ENCODE measurements around the gene LHFPL6. TPM values are rescaled to one million over a fixed set of nuclear protein-coding genes. Genes with fewer than 3 reads are reported as not detected.

LHFPL6 gene
- total and polyA plus RNA-seq, 2 experiments from 2014 or later = 7.8 to 9.5 TPM

DNA sequence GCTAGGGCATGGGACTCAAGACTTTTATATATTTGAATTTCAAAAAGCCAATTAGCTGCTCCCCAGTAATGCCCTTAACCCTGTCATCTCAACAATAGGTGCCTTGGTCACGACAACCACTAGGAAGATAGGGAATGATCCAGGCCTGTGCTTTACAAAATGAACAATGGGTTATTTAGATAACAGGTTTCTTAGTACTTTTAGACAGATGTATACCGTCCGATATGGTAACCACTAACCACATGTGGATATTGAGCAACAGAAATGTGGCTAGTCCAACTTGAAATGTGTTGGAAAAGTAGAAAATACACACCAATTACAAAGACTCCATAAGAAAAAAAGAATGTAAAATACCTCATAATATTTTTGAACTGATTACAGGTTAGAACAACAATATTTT, 201.2 kb downstream of the LHFPL6 start:
- Histone ChIP-seq H2AFZ (no peak overlapping the region), H3K27me3 (ENCODE audit: insufficient read depth) (peaks cover 17% of the 10 kb centered on the region), H3F3A (replicated peaks; ENCODE audit: low read depth) (no peaks in the 10 kb centered on the region), H3K9me2 (ENCODE audit: insufficient read depth) (no peaks in the 10 kb centered on the region), H3K4me3 (no peak overlapping the region), H3K4me2 (no peak overlapping the region), H3K27ac (ENCODE audit: low read depth) (no peak overlapping the region), H4K20me1 (replicated peaks; ENCODE audit: insufficient read depth) (no peaks in the 10 kb centered on the region), H3K36me3 (ENCODE audit: insufficient read depth) (no peaks in the 10 kb centered on the region), H3K4me1 (ENCODE audit: insufficient read depth) (peaks cover 25% of the 10 kb centered on the region), H3K79me2 (replicated peaks; ENCODE audit: insufficient read depth) (no peaks in the 10 kb centered on the region)
- H3K27ac Mint-ChIP-seq = no peak overlapping the region
- no peak for TF ChIP-seq EZH2 (IDR thresholded peaks at IDR 0.05; ENCODE audit: low read depth, unreplicated experiment)
- no peak for TF ChIP-seq EZH2phosphoT487 (IDR thresholded peaks at IDR 0.05; ENCODE audit: unreplicated experiment)
- TF ChIP-seq CREB1 (CRISPR knock-in tag; IDR thresholded peaks at IDR 0.05; ENCODE audit: low read depth) = no peak
- TF ChIP-seq STAT1 (IDR thresholded peaks at IDR 0.05; ENCODE audit: unreplicated experiment) = no peak
- TF ChIP-seq CTCF (conservative IDR thresholded peaks at IDR 0.05; ENCODE audit: low read depth in 2 of 2) = no peak
- no peak for TF ChIP-seq ZNF462 (CRISPR knock-in tag; IDR thresholded peaks at IDR 0.05)
- TF ChIP-seq ZNF331 (CRISPR knock-in tag; IDR thresholded peaks at IDR 0.05; ENCODE audit: low read depth) = no peak
- TF ChIP-seq ZNF114 (CRISPR knock-in tag; IDR thresholded peaks at IDR 0.05) = no peak
- no peak for TF ChIP-seq NANOG (IDR thresholded peaks at IDR 0.05; ENCODE audit: borderline replicate concordance)
- TF ChIP-seq ETS1 (IDR thresholded peaks at IDR 0.05) = no peak
- no peak for TF ChIP-seq JUNB (IDR thresholded peaks at IDR 0.05; ENCODE audit: unreplicated experiment)
- H3K27me3 Mint-ChIP-seq (ENCODE audit: insufficient read depth, low read depth, poor library complexity) = no peaks in the 10 kb centered on the region
- peaks cover 28% of the 10 kb centered on the region for H3K4me1 Mint-ChIP-seq
- ATAC-seq = no peak
- H3K4me3 Mint-ChIP-seq = no peak overlapping the region
- H3K36me3 Mint-ChIP-seq (ENCODE audit: low read depth) = no peaks in the 10 kb centered on the region
- no peaks in the 10 kb centered on the region for H3K9me3 Mint-ChIP-seq
- DNase-seq (ENCODE audit: low spot score) = no peak

All from GM23338 (cell line).